WTC11 (cell line): ENCODE measurements around the gene SRXN1.

Experiments used
- ETV6 ChIP-seq: sonication (generic); formaldehyde crosslinking; IDR thresholded peaks from 2 replicates; pipeline ENCODE4 v1.8.1; 2022; ENCODE audit warnings: mild to moderate bottlenecking, missing genetic modification reagents
- GABPB1 ChIP-seq: sonication (generic); formaldehyde crosslinking; IDR thresholded peaks from 2 replicates; pipeline ENCODE4 v1.8.1; 2023; ENCODE audit warnings: mild to moderate bottlenecking, missing genetic modification reagents
- NR1H2 ChIP-seq: sonication (generic); formaldehyde crosslinking; IDR thresholded peaks from 2 replicates; pipeline ENCODE4 v1.9.0; 2021; ENCODE audit warnings: mild to moderate bottlenecking, moderate library complexity, missing genetic modification reagents
- ZNF232 ChIP-seq: sonication (generic); formaldehyde crosslinking; IDR thresholded peaks from 2 replicates; pipeline ENCODE4 v1.8.0; 2022; ENCODE audit warnings: mild to moderate bottlenecking, missing genetic modification reagents
- ZNF671 ChIP-seq: fragments of 250-450 bp; sonication (Bioruptor Pico); IDR thresholded peaks from 2 replicates; pipeline ENCODE4 v1.8.0; 2021; ENCODE audit warnings: mild to moderate bottlenecking
- TF ChIP-seq, protein P1 (sequence below): sonication (generic); formaldehyde crosslinking; IDR thresholded peaks from 2 replicates; pipeline ENCODE4 v1.8.0; 2022; ENCODE audit warnings: missing genetic modification reagents
- TF ChIP-seq, protein P2 (sequence below): sonication (generic); formaldehyde crosslinking; IDR thresholded peaks from 2 replicates; pipeline ENCODE4 v1.8.0; 2022; ENCODE audit warnings: mild to moderate bottlenecking, missing genetic modification reagents
- TF ChIP-seq, protein P3 (sequence below): fragments of 200-600 bp; IDR thresholded peaks from 2 replicates; pipeline ENCODE4 v1.8.0; 2022; ENCODE audit warnings: antibody characterized with exemption

DNA sequence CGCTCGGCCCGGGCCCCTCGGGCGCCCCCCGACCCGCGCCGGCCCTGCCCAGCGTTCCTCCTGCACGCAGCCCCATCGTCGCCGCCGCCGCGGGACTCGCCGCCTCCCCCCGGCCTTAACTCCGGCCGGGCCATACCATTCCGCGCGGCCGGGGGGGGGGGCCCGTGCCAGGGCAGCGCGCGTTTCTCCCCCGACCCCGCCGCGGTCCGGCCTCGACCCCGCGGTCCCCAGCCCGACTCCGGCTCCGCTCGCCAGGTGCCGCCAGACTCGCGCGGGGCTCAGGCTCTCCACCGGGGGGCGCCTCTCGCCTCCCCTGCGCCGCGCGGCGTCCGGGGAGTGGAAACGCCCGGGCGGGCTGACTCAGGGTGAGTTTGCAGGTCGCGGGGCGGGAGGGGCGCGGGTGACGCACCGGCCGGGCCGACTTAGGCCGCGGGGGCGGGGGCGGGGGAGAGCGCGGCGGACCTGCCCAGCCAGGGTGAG lies at the start of gene SRXN1:
- TF ChIP-seq, protein P1, sequence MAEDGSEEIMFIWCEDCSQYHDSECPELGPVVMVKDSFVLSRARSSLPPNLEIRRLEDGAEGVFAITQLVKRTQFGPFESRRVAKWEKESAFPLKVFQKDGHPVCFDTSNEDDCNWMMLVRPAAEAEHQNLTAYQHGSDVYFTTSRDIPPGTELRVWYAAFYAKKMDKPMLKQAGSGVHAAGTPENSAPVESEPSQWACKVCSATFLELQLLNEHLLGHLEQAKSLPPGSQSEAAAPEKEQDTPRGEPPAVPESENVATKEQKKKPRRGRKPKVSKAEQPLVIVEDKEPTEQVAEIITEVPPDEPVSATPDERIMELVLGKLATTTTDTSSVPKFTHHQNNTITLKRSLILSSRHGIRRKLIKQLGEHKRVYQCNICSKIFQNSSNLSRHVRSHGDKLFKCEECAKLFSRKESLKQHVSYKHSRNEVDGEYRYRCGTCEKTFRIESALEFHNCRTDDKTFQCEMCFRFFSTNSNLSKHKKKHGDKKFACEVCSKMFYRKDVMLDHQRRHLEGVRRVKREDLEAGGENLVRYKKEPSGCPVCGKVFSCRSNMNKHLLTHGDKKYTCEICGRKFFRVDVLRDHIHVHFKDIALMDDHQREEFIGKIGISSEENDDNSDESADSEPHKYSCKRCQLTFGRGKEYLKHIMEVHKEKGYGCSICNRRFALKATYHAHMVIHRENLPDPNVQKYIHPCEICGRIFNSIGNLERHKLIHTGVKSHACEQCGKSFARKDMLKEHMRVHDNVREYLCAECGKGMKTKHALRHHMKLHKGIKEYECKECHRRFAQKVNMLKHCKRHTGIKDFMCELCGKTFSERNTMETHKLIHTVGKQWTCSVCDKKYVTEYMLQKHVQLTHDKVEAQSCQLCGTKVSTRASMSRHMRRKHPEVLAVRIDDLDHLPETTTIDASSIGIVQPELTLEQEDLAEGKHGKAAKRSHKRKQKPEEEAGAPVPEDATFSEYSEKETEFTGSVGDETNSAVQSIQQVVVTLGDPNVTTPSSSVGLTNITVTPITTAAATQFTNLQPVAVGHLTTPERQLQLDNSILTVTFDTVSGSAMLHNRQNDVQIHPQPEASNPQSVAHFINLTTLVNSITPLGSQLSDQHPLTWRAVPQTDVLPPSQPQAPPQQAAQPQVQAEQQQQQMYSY (CRISPR knock-in tag), result no peak
- no peak for TF ChIP-seq ZNF232 (CRISPR knock-in tag)
- TF ChIP-seq, protein P2, sequence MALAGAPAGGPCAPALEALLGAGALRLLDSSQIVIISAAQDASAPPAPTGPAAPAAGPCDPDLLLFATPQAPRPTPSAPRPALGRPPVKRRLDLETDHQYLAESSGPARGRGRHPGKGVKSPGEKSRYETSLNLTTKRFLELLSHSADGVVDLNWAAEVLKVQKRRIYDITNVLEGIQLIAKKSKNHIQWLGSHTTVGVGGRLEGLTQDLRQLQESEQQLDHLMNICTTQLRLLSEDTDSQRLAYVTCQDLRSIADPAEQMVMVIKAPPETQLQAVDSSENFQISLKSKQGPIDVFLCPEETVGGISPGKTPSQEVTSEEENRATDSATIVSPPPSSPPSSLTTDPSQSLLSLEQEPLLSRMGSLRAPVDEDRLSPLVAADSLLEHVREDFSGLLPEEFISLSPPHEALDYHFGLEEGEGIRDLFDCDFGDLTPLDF, result no peak
- TF ChIP-seq GABPB1, result no peak
- TF ChIP-seq ETV6 (CRISPR knock-in tag), result no peak
- TF ChIP-seq, protein P3, sequence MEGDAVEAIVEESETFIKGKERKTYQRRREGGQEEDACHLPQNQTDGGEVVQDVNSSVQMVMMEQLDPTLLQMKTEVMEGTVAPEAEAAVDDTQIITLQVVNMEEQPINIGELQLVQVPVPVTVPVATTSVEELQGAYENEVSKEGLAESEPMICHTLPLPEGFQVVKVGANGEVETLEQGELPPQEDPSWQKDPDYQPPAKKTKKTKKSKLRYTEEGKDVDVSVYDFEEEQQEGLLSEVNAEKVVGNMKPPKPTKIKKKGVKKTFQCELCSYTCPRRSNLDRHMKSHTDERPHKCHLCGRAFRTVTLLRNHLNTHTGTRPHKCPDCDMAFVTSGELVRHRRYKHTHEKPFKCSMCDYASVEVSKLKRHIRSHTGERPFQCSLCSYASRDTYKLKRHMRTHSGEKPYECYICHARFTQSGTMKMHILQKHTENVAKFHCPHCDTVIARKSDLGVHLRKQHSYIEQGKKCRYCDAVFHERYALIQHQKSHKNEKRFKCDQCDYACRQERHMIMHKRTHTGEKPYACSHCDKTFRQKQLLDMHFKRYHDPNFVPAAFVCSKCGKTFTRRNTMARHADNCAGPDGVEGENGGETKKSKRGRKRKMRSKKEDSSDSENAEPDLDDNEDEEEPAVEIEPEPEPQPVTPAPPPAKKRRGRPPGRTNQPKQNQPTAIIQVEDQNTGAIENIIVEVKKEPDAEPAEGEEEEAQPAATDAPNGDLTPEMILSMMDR, result peak; percentile 29; the same call in 1 of the 2 replicates
- TF ChIP-seq ZNF671 (CRISPR knock-in tag), result no peak
- no peak for TF ChIP-seq NR1H2
